HG03064 (cell line): ENCODE measurements around the gene PRXL2C.
"Not testable (repeated sequence)": the region's sequence is repeated elsewhere in the genome, so short reads cannot be mapped to it uniquely, and the experiment has no call there.

Source experiments
- ATAC-seq: cut with Tn5 transposase; IDR thresholded peaks from one replicate; pipeline ENCODE4 v1.9.1; 2021; ENCODE audit warnings: low read depth; ENCODE audit not compliant: unreplicated experiment

PRXL2C gene

GRCh38 chr9:96655198-96655851 is at the start of gene PRXL2C:
TSS of gene PRXL2C (minus strand) at chr9:96655317. CDS start at chr9:96655281, 36 bp downstream.
- peak; percentile 68 for ATAC-seq

- ATAC-seq: not testable (repeated sequence)
These were observed 45.7 kb upstream of the PRXL2C start for GRCh38 chr9:96700721-96701375.

GRCh38 chr9:96691326-96691725 is 36.2 kb upstream of the PRXL2C start:
- ATAC-seq: no peak

GRCh38 chr9:96688745-96689464 is 33.8 kb upstream of the PRXL2C start:
- no peak for ATAC-seq

GRCh38 chr9:96688187-96688586 is 33.1 kb upstream of the PRXL2C start:
- ATAC-seq: no peak

- no peak for ATAC-seq
These were observed 31.7 kb upstream of the PRXL2C start for GRCh38 chr9:96686638-96687335.

GRCh38 chr9:96680812-96681499 is 25.8 kb upstream of the PRXL2C start:
- no peak for ATAC-seq

- ATAC-seq: no peak
These were observed 19.9 kb upstream of the PRXL2C start for GRCh38 chr9:96674906-96675538.

- not testable (repeated sequence) for ATAC-seq
These were observed 18.7 kb upstream of the PRXL2C start for GRCh38 chr9:96673786-96674185.

- ATAC-seq: no peak
These were observed 13.9 kb upstream of the PRXL2C start for GRCh38 chr9:96668868-96669534.

GRCh38 chr9:96667363-96667728 is 12.2 kb upstream of the PRXL2C start:
- no peak for ATAC-seq

- ATAC-seq: peak; percentile 73
These were observed 11.7 kb upstream of the PRXL2C start for GRCh38 chr9:96666653-96667362.

GRCh38 chr9:96665789-96666188 is 10.7 kb upstream of the PRXL2C start:
- no peak for ATAC-seq

- ATAC-seq: no peak
These were observed 8.5 kb upstream of the PRXL2C start for GRCh38 chr9:96663506-96664120.

GRCh38 chr9:96661711-96662110 is 6.6 kb upstream of the PRXL2C start:
- ATAC-seq: no peak

GRCh38 chr9:96660692-96661248 is 5.7 kb upstream of the PRXL2C start:
- no peak for ATAC-seq

GRCh38 chr9:96654450-96655197 is 493 bp downstream of the PRXL2C start:
- ATAC-seq: peak; percentile 56
